GM12874 (cell line): Measurements from ENCODE around the gene MRPL27.

Experiments used
- TF ChIP-seq, protein P1 (sequence below): IDR thresholded peaks from 2 replicates; pipeline ENCODE4 v1.5.1; 2011; ENCODE audit warnings: low read depth, mild to moderate bottlenecking, control low read depth, low read length, moderate library complexity; ENCODE audit not compliant: insufficient read depth

The MRPL27 gene

GRCh38 chr17:50372758-50373556 is at the start of gene MRPL27, which contains the start of gene EME1:
MRPL27 (minus strand) TSS chr17:50373184; CDS start chr17:50373170, 14 bp downstream.
EME1 (plus strand) TSS chr17:50373229; CDS start chr17:50375209, 1,980 bp downstream.
- TF ChIP-seq, protein P1, sequence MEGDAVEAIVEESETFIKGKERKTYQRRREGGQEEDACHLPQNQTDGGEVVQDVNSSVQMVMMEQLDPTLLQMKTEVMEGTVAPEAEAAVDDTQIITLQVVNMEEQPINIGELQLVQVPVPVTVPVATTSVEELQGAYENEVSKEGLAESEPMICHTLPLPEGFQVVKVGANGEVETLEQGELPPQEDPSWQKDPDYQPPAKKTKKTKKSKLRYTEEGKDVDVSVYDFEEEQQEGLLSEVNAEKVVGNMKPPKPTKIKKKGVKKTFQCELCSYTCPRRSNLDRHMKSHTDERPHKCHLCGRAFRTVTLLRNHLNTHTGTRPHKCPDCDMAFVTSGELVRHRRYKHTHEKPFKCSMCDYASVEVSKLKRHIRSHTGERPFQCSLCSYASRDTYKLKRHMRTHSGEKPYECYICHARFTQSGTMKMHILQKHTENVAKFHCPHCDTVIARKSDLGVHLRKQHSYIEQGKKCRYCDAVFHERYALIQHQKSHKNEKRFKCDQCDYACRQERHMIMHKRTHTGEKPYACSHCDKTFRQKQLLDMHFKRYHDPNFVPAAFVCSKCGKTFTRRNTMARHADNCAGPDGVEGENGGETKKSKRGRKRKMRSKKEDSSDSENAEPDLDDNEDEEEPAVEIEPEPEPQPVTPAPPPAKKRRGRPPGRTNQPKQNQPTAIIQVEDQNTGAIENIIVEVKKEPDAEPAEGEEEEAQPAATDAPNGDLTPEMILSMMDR = no peak

- TF ChIP-seq, protein P1 = no peak
These were observed 49.8 kb upstream of the MRPL27 start for GRCh38 chr17:50422738-50423137.

- TF ChIP-seq, protein P1 = no peak
These were observed 48.5 kb upstream of the MRPL27 start for GRCh38 chr17:50421308-50422051.

GRCh38 chr17:50420419-50421112 is 47.6 kb upstream of the MRPL27 start:
- TF ChIP-seq, protein P1 = no peak

DNA sequence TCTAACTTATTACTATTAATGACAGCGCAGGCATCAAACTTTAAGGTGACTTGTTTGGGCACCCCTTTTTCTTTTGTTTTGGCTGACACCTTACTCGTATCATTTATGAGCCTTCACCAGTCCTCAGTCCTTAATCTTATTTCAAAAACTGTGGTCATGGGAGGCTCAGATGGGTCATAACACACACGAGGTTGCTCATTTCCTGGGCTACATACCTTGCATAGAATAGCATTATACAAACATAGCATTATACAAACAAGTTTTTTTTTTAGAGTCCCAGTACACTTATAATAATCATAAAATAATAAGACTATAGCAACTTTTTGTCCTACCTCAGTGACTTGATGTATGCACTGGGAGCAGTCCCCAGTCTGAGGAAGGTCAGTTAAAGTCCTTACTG is 41.8 kb upstream of the MRPL27 start:
- TF ChIP-seq, protein P1 = no peak

- TF ChIP-seq, protein P1 = no peak
These were observed 39.3 kb upstream of the MRPL27 start for GRCh38 chr17:50412188-50412732.
